ENCODE data around the gene PRSS21.

PRSS21 gene

DNA sequence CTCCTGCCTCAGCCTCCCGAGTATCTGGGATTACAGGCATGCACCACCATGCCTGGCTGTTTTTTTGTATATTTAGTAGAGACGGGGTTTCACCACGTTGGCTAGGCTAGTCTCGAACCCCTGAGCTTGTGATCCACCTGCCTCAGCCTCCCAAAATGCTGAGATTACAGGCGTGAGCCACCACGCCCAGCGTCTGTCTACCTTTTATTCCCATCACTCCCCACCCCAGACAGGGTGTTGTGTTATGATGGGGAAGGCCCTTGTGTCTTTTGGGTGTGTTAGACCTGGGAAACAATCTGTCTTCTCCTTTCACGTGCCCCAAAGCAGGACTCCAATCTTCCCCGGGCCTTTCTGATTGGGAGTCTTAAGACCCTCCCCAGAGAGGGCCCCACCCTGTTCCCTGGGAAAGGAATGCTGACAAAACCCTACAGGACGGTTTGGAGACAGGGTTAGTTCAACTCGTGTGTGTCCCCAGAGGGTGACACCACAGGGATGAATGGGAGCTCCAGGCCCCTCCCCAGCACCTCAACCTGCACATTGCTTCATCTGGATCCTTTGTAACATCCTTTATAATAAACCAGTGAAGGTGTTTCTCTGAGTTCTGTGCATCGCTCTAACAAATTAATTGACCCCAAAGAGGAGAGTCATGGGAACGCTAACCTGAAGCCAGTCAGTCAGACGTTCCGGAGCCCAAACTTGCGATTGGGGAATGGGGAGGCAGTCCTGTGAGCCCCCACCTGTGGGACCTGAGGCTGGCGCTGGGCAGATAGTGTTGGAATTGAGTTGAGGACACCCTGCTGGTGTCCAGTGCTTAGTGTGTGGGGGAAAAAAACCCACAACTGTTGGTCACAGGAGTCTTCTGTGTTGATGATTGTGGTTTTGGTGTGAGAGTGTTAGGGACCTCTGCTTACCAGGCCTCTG is 36.8 kb upstream of the PRSS21 start:
- DNase-seq (ENCODE audit: low spot score) = no peak

GRCh38 chr16:2782583-2783351 is 34.3 kb upstream of the PRSS21 start:
- DNase-seq (ENCODE audit: low spot score) = no peak

GRCh38 chr16:2783581-2784357 is 33.3 kb upstream of the PRSS21 start:
- no peak for DNase-seq (ENCODE audit: low spot score)

DNA sequence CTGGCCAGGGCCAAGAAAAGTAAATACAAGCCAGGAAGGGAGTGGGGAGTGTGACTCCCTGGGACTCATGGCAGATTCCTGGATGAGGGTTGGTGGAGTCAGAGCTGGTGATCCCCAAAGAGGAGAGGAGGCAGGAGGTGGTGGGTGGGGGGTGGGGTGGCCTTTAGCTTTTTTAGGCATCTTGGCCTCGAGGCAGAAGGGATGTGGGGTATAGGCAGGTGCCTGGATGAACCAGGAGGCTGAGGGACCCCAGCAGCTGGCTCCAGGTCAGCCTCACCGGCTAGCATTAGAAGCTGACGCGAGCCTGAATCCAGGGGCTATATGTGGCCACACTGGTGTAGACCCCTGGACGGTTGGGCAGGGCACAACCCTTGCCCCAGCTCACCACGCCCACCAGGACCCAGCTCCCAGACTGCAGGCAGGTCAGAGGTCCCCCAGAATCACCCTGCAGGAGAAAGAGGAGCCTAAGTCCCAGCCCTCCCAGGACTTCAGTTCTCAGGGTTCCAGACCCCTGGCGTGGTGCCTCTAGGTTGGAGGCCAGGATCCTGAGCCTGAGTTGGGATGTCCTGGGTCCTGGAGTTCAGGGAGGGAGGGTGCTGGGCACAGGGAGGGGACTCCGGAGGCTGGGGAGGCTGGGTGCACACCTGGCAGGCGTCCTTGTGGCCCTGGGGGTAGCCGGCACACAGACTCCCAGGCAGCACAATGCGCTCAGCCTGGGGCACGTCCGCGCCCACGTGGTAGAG is 32.5 kb upstream of the PRSS21 start:
- DNase-seq (ENCODE audit: low spot score) = no peak

GRCh38 chr16:2785101-2785991 is 31.7 kb upstream of the PRSS21 start:
- no peak for DNase-seq (ENCODE audit: low spot score)

GRCh38 chr16:2786061-2786825 is 30.8 kb upstream of the PRSS21 start:
- DNase-seq (ENCODE audit: low spot score) = no peak

- no peak for DNase-seq (ENCODE audit: low spot score)
Observed at GRCh38 chr16:2786826-2787151, 30.2 kb upstream of the PRSS21 start.

DNA sequence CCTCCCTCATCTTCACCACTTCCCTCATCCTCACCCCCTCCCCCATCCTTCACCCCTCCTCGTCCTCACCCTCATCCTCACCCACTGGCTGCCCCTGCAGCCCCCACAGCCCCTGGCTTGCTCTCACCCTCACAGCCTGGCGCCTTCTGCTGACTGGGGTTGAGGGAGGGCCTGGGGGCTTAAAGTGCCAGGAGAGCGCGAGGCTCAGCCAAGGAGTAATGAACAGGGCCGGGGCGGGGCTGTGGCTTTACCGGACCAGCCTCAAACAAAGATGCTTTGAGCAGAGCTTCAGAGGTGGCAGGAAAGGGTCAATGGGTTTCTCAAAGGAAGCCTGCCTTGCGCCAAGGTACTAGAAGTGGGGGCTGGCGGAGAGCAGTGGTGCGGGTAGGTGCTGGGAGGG is 29.6 kb upstream of the PRSS21 start, which contains the start of gene PRSS33:
TSS of gene PRSS33 (minus strand) at position 155 of the 400 bp plus-strand sequence. CDS start 1,013 bp downstream, outside the sequence.
- no peak for DNase-seq (ENCODE audit: low spot score)

- DNase-seq (ENCODE audit: low spot score) = no peak
Observed at GRCh38 chr16:2787961-2788360, 29.1 kb upstream of the PRSS21 start.

DNA sequence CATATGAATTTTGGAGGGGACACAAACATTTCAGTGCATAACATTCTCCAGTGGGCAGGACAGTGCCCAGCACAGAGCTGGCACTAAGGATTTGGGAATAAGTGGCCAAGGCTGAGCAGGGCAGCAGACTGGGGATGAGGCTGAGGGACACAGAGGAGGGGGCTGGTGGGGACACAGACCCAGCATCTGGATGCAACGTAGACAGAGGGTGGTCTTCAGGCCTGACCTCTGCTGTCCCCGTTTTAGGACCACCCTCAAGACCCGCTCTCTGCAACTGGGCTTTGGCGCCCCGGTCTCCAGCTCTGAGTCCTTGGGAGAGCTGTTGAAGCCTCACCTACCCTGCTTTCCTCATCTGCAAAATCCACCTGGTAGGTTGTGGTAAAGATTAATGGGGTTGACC is 26.4 kb upstream of the PRSS21 start:
- no peak for DNase-seq (ENCODE audit: low spot score)

DNA sequence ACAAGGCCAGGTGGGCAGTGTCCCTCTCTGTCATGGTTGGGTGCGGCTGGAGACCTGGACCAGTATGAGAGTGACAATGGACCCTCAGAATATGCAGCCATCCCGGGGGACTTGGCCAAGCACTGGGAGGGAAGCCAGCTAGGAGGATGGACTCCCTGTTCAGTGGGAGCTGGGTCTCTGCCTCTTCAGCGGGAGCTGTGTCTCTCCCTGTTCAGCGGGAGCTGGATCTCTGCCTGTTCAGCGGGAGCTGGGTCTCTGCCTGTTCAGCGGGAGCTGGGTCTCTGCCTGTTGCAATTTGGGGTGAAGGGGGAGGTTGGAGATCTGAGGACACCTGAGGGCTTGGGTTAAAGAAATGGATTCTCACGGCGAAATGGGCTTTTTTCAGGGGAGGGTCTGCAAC is 25.9 kb upstream of the PRSS21 start:
- no peak for DNase-seq (ENCODE audit: low spot score)

DNA sequence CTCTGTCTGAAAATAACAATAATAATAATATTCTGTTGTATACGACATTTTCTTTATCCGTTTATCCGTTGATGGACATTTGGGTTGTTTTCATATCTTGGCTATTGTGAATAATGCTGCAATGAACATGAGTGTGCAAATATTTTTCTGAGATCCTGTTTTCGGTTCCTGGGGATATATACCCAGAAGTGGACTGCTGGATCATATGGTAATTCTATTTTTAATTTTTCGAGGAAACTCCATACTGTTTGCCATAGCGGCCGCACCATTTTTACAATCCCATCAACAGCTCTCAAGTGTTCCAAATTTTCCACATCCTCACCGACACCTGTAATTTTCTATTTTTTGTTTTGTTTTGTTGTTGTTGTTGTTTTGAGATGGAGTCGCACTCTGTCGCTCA is 24.1 kb upstream of the PRSS21 start:
- no peak for DNase-seq (ENCODE audit: low spot score)

DNA sequence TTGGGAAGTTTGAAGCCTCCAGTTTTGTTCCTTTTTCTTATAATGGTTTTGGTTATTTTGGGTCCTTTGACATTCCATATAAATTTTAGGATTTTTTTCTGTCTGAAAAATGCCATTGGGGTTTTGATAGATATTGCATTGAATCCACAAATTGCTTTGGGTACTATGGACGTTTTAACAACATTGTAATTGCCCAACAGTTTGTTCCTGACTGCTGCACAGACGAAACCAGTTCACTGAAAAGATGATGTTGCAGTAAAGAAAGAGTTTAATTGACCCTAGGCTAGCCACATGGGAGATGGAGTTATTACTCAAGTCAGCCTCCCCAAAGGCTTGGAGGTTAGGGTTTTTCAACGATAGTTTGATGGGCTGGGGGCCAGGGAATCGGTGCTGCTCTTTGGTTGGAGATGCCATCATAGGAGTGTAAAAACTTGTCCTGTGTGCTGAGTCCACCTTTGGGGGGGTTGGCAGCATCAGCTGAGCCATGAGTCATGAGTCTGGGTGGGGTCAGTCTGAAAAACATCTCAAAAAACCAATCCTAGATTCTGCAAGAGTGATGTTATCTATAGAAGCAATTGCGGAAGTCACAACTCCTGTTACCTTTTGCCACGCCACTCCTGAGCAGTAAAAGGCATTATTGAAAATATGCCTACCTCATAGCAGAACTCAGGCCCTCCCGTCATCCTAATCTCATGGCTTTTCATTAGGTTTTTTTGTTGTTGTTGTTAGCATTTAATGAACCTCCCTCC is 21.5 kb upstream of the PRSS21 start:
- no peak for DNase-seq (ENCODE audit: low spot score)

DNA sequence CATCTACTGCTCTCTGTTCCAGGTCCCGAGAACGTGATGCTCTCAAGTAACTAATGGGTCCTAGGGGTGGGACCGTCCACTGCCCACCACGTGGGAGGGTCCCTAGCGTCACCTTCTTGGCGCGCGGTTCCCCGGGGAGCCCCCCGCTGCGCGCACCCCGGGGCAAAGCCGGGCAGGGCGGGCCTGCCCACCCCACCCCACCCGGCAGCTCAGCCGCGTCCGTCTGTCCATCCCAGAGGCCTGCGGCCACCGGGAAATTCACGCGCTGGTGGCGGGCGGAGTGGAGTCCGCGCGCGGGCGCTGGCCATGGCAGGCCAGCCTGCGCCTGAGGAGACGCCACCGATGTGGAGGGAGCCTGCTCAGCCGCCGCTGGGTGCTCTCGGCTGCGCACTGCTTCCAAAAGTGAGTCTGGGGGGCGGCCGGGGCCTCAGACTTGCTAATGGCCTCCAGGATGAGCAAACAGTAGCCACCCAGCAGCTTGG is 18.3 kb upstream of the PRSS21 start:
- no peak for DNase-seq (ENCODE audit: low spot score)

- DNase-seq (ENCODE audit: low spot score) = no peak
Observed at GRCh38 chr16:2799205-2799858, 17.7 kb upstream of the PRSS21 start.

- no peak for DNase-seq (ENCODE audit: low spot score)
Observed at GRCh38 chr16:2799859-2800226, 17.2 kb upstream of the PRSS21 start.

- no peak for DNase-seq (ENCODE audit: low spot score)
Observed at GRCh38 chr16:2803545-2804195, 13.4 kb upstream of the PRSS21 start.

DNA sequence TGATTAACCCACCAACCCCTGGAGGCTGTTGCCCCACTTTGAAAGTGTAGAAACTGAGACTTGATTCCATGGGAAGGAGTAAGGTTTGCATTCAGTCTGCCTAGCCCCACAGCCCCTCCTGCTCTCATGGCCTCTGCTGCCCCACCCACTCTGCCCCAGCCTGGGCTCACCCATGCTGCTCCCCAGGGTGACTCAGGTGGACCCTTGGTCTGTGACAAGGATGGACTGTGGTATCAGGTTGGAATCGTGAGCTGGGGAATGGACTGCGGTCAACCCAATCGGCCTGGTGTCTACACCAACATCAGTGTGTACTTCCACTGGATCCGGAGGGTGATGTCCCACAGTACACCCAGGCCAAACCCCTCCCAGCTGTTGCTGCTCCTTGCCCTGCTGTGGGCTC is 12.3 kb upstream of the PRSS21 start:
- no peak for DNase-seq (ENCODE audit: low spot score)

Measured in kidney capillary endothelial cell (primary cell).